Activated CD4-positive, alpha-beta memory T cell treated with anti-CD3 and anti-CD28 coated beads, Interleukin-2, amount 10 ng/mL, durations not matched to agents 7 days and 5 days (primary cell): ENCODE results near the gene ZNF613. TPM values are rescaled to one million over a fixed set of nuclear protein-coding genes. Genes with fewer than 3 reads are reported as not detected.
"Not testable (repeated sequence)": the region's sequence is repeated elsewhere in the genome, so short reads cannot be mapped to it uniquely, and the experiment has no call there.

Experiments used
- CTCF ChIA-PET: fragments of 350-600 bp; sonication (Branson Sonifier 250); formaldehyde crosslinking; loops from one replicate; lab custom pipeline; 2021; ENCODE audit warnings: antibody characterized with exemption, inconsistent platforms; lab: Charles Lee
- POLR2A ChIA-PET: fragments of 350-600 bp; sonication (Branson Sonifier 250); formaldehyde crosslinking; loops from one replicate; lab custom pipeline; 2021; ENCODE audit warnings: antibody characterized with exemption; lab: Charles Lee
- DNase-seq: peaks from one replicate; pipeline ENCODE4 v3.0.0-alpha.2; 2020
- H3K27ac Mint-ChIP-seq: one replicate; pipeline ENCODE4 v1.8.0; 2021; ENCODE audit warnings: mild to moderate bottlenecking, mixed read lengths
- H3K27me3 Mint-ChIP-seq: one replicate; pipeline ENCODE4 v1.8.0; 2021; ENCODE audit warnings: mixed read lengths
- H3K36me3 Mint-ChIP-seq: one replicate; pipeline ENCODE4 v1.8.0; 2021; ENCODE audit warnings: low read depth, mixed read lengths
- H3K4me1 Mint-ChIP-seq: one replicate; pipeline ENCODE4 v1.8.0; 2021; ENCODE audit warnings: mixed read lengths
- H3K4me3 Mint-ChIP-seq: one replicate; pipeline ENCODE4 v1.8.0; 2021; ENCODE audit warnings: mild to moderate bottlenecking, mixed read lengths
- H3K9me3 Mint-ChIP-seq: one replicate; pipeline ENCODE4 v1.8.0; 2021; ENCODE audit warnings: mixed read lengths
- total RNA-seq, 2 experiments: library from RNA; stranded (reverse); gene quantifications; one replicate each; pipeline ENCODE4 v1.2.3, GENCODE V29; 2021

Gene ZNF613
- total RNA-seq, 2 experiments from 2014 or later: 7.7 to 8.1 TPM

DNA sequence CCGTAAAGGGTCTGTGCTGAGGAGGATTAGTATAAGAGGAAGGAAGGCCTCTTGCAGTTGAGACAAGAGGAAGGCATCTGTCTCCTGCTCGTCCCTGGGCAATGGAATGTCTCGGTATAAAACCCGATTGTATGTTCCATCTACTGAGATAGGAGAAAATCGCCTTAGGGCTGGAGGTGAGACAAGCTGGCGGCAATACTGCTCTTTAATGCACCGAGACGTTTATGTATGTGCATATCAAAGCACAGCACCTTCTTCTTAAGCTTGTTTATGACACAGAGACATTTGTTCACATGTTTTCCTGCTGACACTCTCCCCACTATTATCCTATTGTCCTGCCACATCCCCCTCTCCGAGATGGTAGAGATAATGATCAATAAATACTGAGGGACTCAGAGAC lies 21.2 kb upstream of the ZNF613 start:
- POLR2A ChIA-PET, H3K27ac Mint-ChIP-seq, H3K4me3 Mint-ChIP-seq, DNase-seq, H3K27me3 Mint-ChIP-seq, CTCF ChIA-PET: not testable (repeated sequence)
- Mint-ChIP-seq H3K4me1 (peaks cover 22% of the 10 kb centered on the region), H3K9me3 (peaks cover 59% of the 10 kb centered on the region), H3K36me3 (peaks cover 51% of the 10 kb centered on the region)

DNA sequence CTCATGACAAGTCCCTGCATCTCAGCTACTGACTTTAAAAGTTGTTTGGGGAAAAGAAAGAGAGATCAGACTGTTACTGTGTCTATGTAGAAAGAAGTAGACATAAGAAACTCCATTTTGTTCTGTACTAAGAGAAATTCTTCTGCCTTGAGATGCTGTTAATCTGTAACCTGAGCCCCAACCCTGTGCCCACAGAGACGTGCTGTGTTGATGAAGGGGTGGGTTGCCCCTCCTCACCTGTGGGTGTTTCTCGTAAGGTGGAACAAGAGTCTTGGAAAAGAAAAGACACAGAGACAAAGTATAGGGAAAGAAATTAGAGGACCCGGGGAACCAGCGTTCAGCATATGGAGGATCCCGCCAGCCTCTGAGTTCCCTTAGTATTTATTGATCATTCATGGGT lies 19.3 kb upstream of the ZNF613 start:
- H3K9me3 Mint-ChIP-seq: peaks cover 55% of the 10 kb centered on the region
- peaks cover 18% of the 10 kb centered on the region for H3K4me1 Mint-ChIP-seq
- DNase-seq, H3K4me3 Mint-ChIP-seq, H3K27ac Mint-ChIP-seq, POLR2A ChIA-PET, CTCF ChIA-PET, H3K27me3 Mint-ChIP-seq: not testable (repeated sequence)
- H3K36me3 Mint-ChIP-seq: peaks cover 34% of the 10 kb centered on the region

DNA sequence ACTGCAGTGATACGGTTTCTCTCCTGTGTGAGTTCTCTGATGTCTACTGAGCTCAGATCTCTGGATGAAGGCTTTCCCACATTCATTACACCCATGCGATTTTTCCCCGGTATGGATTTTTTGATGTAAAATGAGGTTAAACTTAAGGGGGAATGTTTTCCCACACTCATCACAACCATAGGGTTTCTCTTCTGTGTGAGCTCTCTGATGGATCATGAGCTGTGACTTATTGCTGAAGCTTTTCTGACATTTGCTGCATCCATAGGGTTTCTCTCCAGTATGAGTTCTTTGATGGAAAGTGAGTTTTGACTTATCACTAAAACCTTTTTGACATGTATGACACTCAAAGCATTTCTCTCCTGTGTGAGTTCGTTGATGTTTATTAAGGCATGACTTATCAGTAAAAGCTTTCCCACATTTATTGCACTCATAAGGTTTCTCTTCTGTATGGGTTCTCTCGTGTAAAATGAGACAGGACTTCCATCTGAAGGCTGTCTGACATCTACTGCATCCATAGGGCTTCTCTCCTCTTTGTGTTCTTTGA lies 11.9 kb upstream of the ZNF613 start:
- DNase-seq: no peak
- Mint-ChIP-seq H3K27me3 (no peaks in the 10 kb centered on the region), H3K9me3 (peaks cover 70% of the 10 kb centered on the region), H3K4me1 (no peaks in the 10 kb centered on the region), H3K4me3 (no peak overlapping the region), H3K36me3 (peaks cover 15% of the 10 kb centered on the region), H3K27ac (no peak overlapping the region)
- POLR2A ChIA-PET: no interaction called here
- CTCF ChIA-PET: no interaction called here

DNA sequence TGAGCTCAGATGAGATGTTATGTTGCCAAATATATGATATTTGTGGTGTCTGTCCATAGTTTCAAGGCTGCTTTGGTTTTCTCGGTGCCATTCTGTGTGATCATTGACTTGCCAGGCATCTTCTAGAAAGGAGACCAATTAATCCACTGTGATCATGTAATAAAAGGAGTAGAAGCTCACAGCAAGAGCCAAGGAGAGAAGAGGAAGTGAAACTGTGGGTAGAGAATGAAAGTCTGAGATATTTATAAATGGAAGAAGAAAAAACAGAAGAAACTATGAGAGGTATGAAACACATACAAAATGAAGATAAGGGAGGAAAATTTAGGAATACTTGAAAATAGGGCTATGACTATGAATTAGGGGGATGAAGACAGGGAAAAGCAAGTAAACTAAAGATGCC lies 11.1 kb upstream of the ZNF613 start:
- ChIA-PET CTCF (no interaction called here), POLR2A (no interaction called here)
- peaks cover 74% of the 10 kb centered on the region for H3K9me3 Mint-ChIP-seq
- H3K27me3 Mint-ChIP-seq: no peaks in the 10 kb centered on the region
- peaks cover 20% of the 10 kb centered on the region for H3K36me3 Mint-ChIP-seq
- no peak overlapping the region for H3K4me3 Mint-ChIP-seq
- H3K4me1 Mint-ChIP-seq: no peaks in the 10 kb centered on the region
- H3K27ac Mint-ChIP-seq: no peak overlapping the region
- DNase-seq: no peak

DNA sequence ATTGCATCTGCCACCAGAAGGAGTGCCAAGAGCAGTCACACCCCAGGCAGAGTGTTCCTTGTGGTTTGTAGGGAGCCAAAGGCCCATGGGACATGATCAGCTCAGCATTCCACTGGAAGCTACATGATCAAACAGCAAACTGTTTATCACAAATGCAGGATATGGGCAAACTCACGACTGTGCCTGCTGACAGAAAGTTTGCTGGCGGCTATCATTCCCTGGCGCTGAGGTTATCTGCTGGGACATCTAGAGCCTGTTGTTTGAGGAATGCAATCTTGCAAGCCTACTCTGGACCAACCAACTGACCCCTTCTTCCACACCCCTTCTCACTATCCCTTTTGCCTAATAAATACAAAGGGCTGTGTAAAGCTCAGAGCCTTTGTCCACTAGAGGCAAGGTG lies 7.7 kb upstream of the ZNF613 start:
- CTCF ChIA-PET: no interaction called here
- Mint-ChIP-seq H3K36me3 (peaks cover 40% of the 10 kb centered on the region), H3K4me1 (no peaks in the 10 kb centered on the region), H3K4me3 (no peak overlapping the region), H3K27me3 (no peaks in the 10 kb centered on the region), H3K9me3 (peaks cover 83% of the 10 kb centered on the region), H3K27ac (no peak overlapping the region)
- POLR2A ChIA-PET: no interaction called here
- DNase-seq: no peak

DNA sequence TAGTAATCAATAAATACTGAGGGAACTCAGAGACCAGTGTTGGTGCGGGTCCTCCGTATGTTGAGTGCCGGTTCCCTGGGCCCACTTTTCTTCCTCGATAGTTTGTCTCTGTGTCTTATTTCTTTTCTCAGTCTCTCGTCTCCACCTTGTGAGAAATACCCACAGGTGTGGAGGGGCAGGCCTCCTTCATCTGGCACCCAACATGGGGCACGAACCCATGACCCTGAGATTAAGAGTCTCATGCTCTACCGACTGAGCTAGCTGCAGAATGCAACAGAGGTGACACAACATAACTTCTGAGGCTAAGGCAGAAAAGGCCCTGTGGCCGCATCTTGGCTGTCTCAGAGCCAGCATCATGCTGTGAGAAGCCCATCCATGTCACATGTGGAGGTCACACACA lies 5.3 kb upstream of the ZNF613 start:
- ChIA-PET CTCF (no interaction called here), POLR2A (no interaction called here)
- H3K4me1 Mint-ChIP-seq: peaks cover 6% of the 10 kb centered on the region
- no peak overlapping the region for H3K27ac Mint-ChIP-seq
- peaks cover 75% of the 10 kb centered on the region for H3K9me3 Mint-ChIP-seq
- no peak for DNase-seq
- H3K4me3 Mint-ChIP-seq: no peak overlapping the region
- H3K36me3 Mint-ChIP-seq: peaks cover 43% of the 10 kb centered on the region
- H3K27me3 Mint-ChIP-seq: no peaks in the 10 kb centered on the region

DNA sequence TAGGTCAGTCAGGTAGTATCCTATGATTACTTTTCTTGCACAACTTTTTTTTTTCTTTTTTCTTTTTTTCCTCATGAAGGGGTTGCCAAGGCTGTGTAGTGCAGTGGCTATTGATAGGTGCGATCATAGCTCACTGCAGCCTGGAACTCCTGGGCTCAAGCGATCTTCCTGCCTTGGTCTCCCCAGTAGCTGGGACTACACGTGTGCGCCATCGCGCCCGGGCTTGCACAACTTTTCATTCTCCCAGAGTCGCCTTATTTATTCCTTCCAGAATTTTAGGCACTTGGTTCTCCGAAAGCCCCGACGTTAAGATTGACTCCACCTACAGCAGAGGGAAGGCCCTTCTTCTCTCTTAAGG lies 867 bp upstream of the ZNF613 start:
- Mint-ChIP-seq H3K9me3 (peaks cover 62% of the 10 kb centered on the region), H3K36me3 (peaks cover 70% of the 10 kb centered on the region), H3K27me3 (no peaks in the 10 kb centered on the region), H3K4me3 (peak overlapping the region; percentile 98), H3K4me1 (peaks cover 21% of the 10 kb centered on the region), H3K27ac (peak overlapping the region; percentile 86)
- CTCF ChIA-PET: interaction anchor here (1.0 kb wide), 1 partner anchor 263 kb away, joined by 3 read pairs; no protein-coding TSS in a partner anchor
- POLR2A ChIA-PET: no interaction called here
- no peak for DNase-seq

DNA sequence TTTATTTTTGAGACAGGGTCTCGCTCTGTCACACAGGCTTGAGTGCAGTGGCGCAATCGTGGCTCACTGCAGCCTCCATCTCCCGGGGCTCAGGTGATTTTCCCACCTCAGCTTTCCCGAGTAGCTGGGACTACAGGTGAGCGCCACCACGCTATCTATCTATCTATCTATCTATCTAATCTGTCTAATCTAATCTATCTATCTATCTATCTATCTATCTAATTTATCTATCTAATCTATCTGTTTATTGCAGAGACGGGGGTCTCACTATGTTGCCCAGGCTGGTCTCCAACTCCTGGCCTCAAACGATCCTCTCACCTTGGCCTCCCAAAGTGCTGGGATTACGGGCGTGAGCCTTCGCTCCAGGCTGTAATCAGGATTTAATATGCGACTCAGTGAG lies 587 bp downstream of the ZNF613 start:
- Mint-ChIP-seq H3K4me1 (peaks cover 21% of the 10 kb centered on the region), H3K36me3 (peaks cover 74% of the 10 kb centered on the region), H3K27me3 (no peaks in the 10 kb centered on the region), H3K27ac (peak overlapping the region; percentile 86), H3K4me3 (peak overlapping the region; percentile 98), H3K9me3 (peaks cover 57% of the 10 kb centered on the region)
- POLR2A ChIA-PET: no interaction called here
- CTCF ChIA-PET: no interaction called here
- DNase-seq: no peak

DNA sequence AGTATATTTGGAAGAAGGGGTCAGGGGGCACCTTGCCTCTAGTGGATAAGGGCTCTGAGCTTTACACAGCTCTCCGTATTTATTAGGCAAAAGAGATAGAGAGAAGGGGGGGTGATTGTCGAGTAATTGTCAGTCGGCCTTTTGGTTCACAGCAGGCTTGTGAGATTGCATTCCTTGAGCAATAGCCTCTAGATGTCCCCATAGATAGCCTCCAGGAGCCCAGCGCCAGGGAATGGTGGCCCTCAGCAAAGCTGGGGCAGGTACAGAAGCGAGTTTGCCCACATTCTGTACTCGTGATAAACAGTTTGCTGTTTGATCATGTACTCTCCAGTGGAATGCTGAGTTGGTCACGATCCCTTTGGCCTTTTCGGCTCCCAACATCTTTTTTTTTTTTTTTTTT lies 4.6 kb downstream of the ZNF613 start:
- Mint-ChIP-seq H3K4me1 (peaks cover 15% of the 10 kb centered on the region), H3K27me3 (no peaks in the 10 kb centered on the region), H3K9me3 (peaks cover 39% of the 10 kb centered on the region), H3K36me3 (peaks cover 89% of the 10 kb centered on the region), H3K27ac (no peak overlapping the region), H3K4me3 (no peak overlapping the region)
- CTCF ChIA-PET: no interaction called here
- POLR2A ChIA-PET: no interaction called here
- no peak for DNase-seq

DNA sequence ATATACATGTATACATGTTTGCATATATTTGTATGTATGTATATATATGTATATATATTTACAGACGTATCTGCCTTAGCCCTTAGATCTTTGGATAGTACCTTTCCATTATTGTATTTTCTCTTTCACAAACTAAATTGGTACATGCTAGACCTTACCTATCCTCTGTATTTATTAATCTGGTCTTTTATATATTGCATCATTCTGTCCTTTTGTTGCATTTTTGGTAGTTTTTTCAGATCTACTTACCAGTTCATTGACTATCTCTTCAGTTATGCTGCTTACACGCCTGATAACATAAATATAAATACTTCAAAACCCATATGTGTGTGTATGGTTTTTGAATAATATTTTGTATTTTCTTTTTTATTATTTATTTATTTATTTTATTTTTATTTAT lies 11.7 kb downstream of the ZNF613 start:
- Mint-ChIP-seq H3K36me3 (peaks cover 97% of the 10 kb centered on the region), H3K4me3 (no peak overlapping the region), H3K27ac (no peak overlapping the region), H3K27me3 (no peaks in the 10 kb centered on the region), H3K4me1 (no peaks in the 10 kb centered on the region), H3K9me3 (peaks cover 59% of the 10 kb centered on the region)
- DNase-seq: no peak
- ChIA-PET POLR2A (no interaction called here), CTCF (no interaction called here)

DNA sequence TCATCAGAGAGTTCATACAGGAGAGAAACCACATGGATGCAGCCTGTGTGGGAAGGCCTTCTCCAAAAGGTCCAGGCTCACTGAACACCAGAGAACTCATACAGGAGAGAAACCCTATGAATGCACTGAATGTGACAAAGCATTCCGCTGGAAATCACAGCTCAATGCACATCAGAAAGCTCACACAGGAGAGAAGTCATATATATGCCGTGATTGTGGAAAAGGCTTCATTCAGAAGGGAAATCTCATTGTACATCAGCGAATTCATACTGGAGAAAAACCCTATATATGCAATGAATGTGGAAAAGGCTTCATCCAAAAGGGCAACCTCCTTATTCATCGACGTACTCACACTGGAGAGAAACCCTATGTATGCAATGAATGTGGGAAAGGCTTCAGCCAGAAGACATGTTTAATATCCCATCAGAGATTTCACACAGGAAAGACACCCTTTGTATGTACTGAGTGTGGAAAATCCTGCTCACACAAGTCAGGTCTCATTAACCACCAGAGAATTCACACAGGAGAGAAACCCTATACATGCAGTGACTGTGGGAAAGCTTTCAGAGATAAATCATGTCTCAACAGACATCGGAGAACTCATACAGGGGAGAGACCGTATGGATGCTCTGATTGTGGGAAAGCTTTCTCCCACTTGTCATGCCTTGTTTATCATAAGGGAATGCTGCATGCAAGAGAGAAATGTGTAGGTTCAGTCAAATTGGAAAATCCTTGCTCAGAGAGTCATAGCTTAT lies 17.7 kb downstream of the ZNF613 start:
- DNase-seq: no peak
- Mint-ChIP-seq H3K4me3 (no peak overlapping the region), H3K27ac (no peak overlapping the region), H3K4me1 (no peaks in the 10 kb centered on the region), H3K9me3 (peaks cover 83% of the 10 kb centered on the region), H3K36me3 (peaks cover 67% of the 10 kb centered on the region), H3K27me3 (no peaks in the 10 kb centered on the region)
- ChIA-PET POLR2A (no interaction called here), CTCF (no interaction called here)

DNA sequence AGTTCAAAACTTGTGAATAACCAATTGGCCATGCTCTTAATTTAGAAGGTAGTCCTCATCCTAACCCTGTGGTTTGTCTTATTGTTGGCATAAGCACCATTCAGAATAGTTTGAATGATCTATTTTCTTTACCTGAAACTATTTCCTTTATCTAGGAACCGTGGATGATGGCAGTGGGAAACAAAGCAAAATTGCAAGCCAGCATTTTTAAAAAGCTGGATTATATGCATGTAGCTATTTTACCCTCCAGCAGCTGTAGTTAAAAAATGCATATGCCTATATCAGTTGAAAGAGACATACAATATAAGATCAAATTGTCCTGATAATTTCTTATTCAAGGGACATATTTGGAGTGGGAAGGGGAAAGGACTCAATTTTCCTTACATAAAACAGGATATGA lies 19.3 kb downstream of the ZNF613 start:
- CTCF ChIA-PET: no interaction called here

DNA sequence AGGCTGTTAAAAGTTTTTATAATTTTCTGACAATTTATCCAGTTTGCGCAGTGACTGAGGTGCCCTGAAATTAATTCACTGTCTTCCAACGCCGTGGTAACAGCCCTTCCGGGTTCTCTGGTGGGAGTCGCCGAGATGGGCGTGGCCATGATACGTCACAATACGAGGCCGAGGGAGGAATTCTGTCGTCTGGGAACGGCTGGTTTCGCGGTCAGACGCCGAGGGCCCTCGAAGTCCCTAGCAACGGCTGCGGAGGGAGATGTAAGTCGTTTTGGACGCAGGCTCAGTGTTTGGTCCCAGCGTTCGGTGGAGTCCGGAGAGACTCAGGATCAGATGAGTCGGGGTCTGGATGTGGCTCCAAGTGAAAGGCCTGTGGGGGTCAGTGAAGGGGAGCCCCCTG lies 21.7 kb downstream of the ZNF613 start:
- POLR2A ChIA-PET: no interaction called here
- CTCF ChIA-PET: no interaction called here
- Mint-ChIP-seq H3K4me3 (no peak overlapping the region), H3K27ac (no peak overlapping the region), H3K9me3 (peaks cover 69% of the 10 kb centered on the region), H3K27me3 (no peaks in the 10 kb centered on the region), H3K36me3 (peaks cover 27% of the 10 kb centered on the region), H3K4me1 (no peaks in the 10 kb centered on the region)
- no peak for DNase-seq

More for the DNA sequence above, 19.3 kb downstream of the ZNF613 start:
- POLR2A ChIA-PET: no interaction called here
- Mint-ChIP-seq H3K36me3 (peaks cover 50% of the 10 kb centered on the region), H3K27ac (no peak overlapping the region), H3K4me1 (no peaks in the 10 kb centered on the region), H3K4me3 (no peak overlapping the region), H3K9me3 (peaks cover 82% of the 10 kb centered on the region), H3K27me3 (no peaks in the 10 kb centered on the region)
- DNase-seq: no peak

DNA sequence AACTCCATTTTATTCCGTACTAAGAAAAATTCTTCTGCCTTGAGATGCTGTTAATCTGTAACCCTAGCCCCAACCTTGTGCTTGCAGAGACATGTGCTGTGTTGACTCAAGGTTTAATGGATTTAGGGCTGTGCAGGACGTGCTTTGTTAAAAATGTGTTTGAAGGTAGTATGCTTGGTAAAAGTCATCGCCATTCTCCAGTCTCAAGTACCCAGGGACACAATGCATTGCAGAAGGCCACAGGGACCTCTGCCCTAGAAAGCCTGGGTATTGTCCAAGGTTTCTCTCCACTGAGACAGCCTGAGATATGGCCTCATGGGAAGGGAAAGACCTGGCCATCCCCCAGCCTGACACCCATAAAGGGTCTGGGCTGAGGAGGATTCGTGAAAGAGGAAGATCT lies 30.6 kb downstream of the ZNF613 start:
- peaks cover 57% of the 10 kb centered on the region for H3K9me3 Mint-ChIP-seq
- not testable (repeated sequence) for H3K4me1 Mint-ChIP-seq

More for the DNA sequence above, 30.6 kb downstream of the ZNF613 start:
- H3K27ac Mint-ChIP-seq, POLR2A ChIA-PET, H3K4me3 Mint-ChIP-seq, DNase-seq, H3K27me3 Mint-ChIP-seq, CTCF ChIA-PET: not testable (repeated sequence)
- H3K36me3 Mint-ChIP-seq: peaks cover 16% of the 10 kb centered on the region
